Tibial nerve (tissue), 4 donors: ENCODE measurements around the gene KCNN1. TPM values are rescaled to one million over a fixed set of nuclear protein-coding genes. Genes with fewer than 3 reads are reported as not detected.

ENCODE experiments used
- DNase-seq, 2 donors: peaks; one replicate each; pipeline ENCODE4 v3.0.0-alpha.2; 2019; ENCODE audit warnings: low spot score in 2 of 2
- H3K27ac ChIP-seq, 4 donors: fragments of 200-600 bp; sonication (generic) in 3 of 4; one replicate each; pipeline ENCODE4 v1.5.1; 2017 to 2019; ENCODE audit warnings: mild to moderate bottlenecking in 1 of 4
- H3K27me3 ChIP-seq, 2 donors: fragments of 200-600 bp; sonication (generic) in 1 of 2; one replicate each; pipeline versions ENCODE4 v1.5.1 to v1.6.0; 2017 to 2019
- H3K36me3 ChIP-seq, 3 donors: fragments of 200-600 bp; sonication (generic); one replicate each; pipeline ENCODE4 v1.5.1; 2018 to 2019
- H3K4me1 ChIP-seq, 4 donors: fragments of 200-600 bp; sonication (generic) in 3 of 4; one replicate each; pipeline ENCODE4 v1.5.1; 2017 to 2019
- H3K4me3 ChIP-seq, 4 donors: fragments of 200-600 bp; sonication (generic) in 3 of 4; one replicate each; pipeline ENCODE4 v1.5.1; 2017 to 2019; ENCODE audit warnings: mild to moderate bottlenecking in 1 of 4, moderate library complexity in 1 of 4
- H3K9me3 ChIP-seq, 4 donors: fragments of 200-600 bp; sonication (generic) in 3 of 4; one replicate each; pipeline ENCODE4 v1.5.1; 2017 to 2019
- CTCF ChIP-seq, 5 experiments: fragments of 200-600 bp in 3 of 5; fragments of 450-650 bp in 2 of 5; sonication (generic) in 3 of 5; IDR thresholded peaks; one replicate each; pipeline ENCODE4 v1.5.1; 2016 to 2019; ENCODE audit warnings: antibody characterized with exemption in 5 of 5, mild to moderate bottlenecking in 3 of 5, moderate library complexity in 2 of 5
- EP300 ChIP-seq, 2 donors: sonication (generic); formaldehyde crosslinking; IDR thresholded peaks; one replicate each; pipeline ENCODE4 v1.6.1; 2017; ENCODE audit warnings: antibody characterized with exemption in 2 of 2, mild to moderate bottlenecking in 1 of 2
- POLR2A ChIP-seq, 2 donors: fragments of 450-650 bp; IDR thresholded peaks; one replicate each; pipeline ENCODE4 v1.6.1; 2017; ENCODE audit warnings: antibody characterized with exemption in 2 of 2, mild to moderate bottlenecking in 2 of 2, moderate library complexity in 2 of 2
- WGBS, 2 donors: methylation state at CpG; one replicate each; pipeline ENCODE4 v1.1.5; 2018; 5-methylcytosine and 5-hydroxymethylcytosine counted together
- total RNA-seq, 4 donors: library from RNA; depleted of rRNA; stranded (reverse); fragments of >200 nt; gene quantifications; one replicate each; pipeline ENCODE4 v1.1.0, GENCODE V29; 2016

KCNN1 gene
- total RNA-seq, 4 donors from 2014 or later = under 0.01 TPM; not detected in 3

- Histone ChIP-seq H3K27ac (no peak overlapping the region), H3K4me1 (peaks cover 0 to 20% (median 10%) of the 10 kb centered on the region in 4 donors), H3K36me3 (no peaks in the 10 kb centered on the region), H3K27me3 (peaks cover 0 to 4% of the 10 kb centered on the region in 2 donors), H3K9me3 (no peaks in the 10 kb centered on the region), H3K4me3 (no peak overlapping the region)
- TF ChIP-seq EP300 (IDR thresholded peaks at IDR 0.05) = no peak
- no peak for TF ChIP-seq CTCF (IDR thresholded peaks at IDR 0.05)
- no peak for TF ChIP-seq POLR2A (IDR thresholded peaks at IDR 0.05)
- 63 to 70% methylated on average over 4 of the region's 4 CpGs for WGBS, 2 donors
- DNase-seq = no peak
Measured at GRCh38 chr19:17929056-17929455, 37.9 kb upstream of the KCNN1 start.

DNA sequence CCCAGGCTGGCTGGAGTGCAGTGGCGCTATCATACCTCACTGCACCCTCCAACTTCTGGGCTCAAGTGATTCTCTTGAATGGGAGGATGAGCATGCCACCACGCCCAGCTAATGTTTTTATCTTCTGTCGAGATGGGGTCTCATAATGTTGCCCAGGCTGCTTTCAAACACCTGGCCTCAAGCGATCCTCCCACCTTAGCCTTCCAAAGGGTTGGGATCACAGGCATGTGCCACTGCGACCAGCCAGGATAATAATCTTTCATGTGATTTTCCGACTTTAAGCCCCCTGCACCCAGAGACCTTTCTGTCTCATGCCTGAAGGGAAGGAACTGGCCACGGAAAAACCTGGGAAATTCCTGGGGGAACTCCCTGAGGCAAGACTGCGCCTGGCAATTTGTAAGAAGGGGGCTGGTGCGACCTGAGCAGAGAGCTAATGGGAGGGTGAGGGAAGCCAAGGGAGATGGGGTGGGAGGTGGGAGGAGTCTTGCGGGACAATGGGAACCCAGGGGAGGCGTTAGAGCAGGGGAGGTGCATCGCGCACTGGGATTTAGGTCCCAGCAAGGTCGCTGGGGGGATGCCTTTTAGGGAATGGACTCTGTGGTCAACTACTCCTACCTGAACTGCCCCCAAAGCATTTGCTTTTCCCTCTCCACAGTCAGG is 35.2 kb upstream of the KCNN1 start:
- no peak overlapping the region for H3K27ac ChIP-seq
- H3K9me3 ChIP-seq = no peaks in the 10 kb centered on the region
- 27 to 28% methylated on average over 14 of the region's 14 CpGs for WGBS, 2 donors
- DNase-seq = no peak
- H3K36me3 ChIP-seq = peaks cover 0 to 13% (median 0%) of the 10 kb centered on the region in 3 donors
- no peaks in the 10 kb centered on the region for H3K27me3 ChIP-seq
- H3K4me3 ChIP-seq = peak overlapping the region in 2 of 4 donors; percentile 72 to 84
- TF ChIP-seq POLR2A (IDR thresholded peaks at IDR 0.05) (no peak), CTCF (IDR thresholded peaks at IDR 0.05) (no peak), EP300 (IDR thresholded peaks at IDR 0.05) (no peak)
- peaks cover 0 to 27% (median 12%) of the 10 kb centered on the region in 4 donors for H3K4me1 ChIP-seq

- 0 to 1% methylated on average over 47 to 64 of the region's 64 CpGs for WGBS, 2 donors
- peaks cover 0 to 27% (median 12%) of the 10 kb centered on the region in 4 donors for H3K4me1 ChIP-seq
- H3K4me3 ChIP-seq = peak within 1 kb of the TSS; percentile 72 to 98 (median 80)
- peaks cover 0 to 23% (median 0%) of the 10 kb centered on the region in 3 donors for H3K36me3 ChIP-seq
- TF ChIP-seq CTCF (IDR thresholded peaks at IDR 0.05) (peak; percentile 64 to 88 (median 71)), POLR2A (IDR thresholded peaks at IDR 0.05) (peak; percentile 60 to 91), EP300 (IDR thresholded peaks at IDR 0.05) (peak; percentile 87 to 96)
- peak; percentile 80 to 82 for DNase-seq
- H3K27me3 ChIP-seq = no peaks in the 10 kb centered on the region
- no peaks in the 10 kb centered on the region for H3K9me3 ChIP-seq
- H3K27ac ChIP-seq = peak within 1 kb of the TSS; percentile 81 to 94 (median 92)
Measured at GRCh38 chr19:17932485-17933338, 34.2 kb upstream of the KCNN1 start, which contains the start of gene CCDC124. Gene CCDC124 (plus strand): TSS chr19:17933015. CDS start chr19:17936421, 3,406 bp downstream.

DNA sequence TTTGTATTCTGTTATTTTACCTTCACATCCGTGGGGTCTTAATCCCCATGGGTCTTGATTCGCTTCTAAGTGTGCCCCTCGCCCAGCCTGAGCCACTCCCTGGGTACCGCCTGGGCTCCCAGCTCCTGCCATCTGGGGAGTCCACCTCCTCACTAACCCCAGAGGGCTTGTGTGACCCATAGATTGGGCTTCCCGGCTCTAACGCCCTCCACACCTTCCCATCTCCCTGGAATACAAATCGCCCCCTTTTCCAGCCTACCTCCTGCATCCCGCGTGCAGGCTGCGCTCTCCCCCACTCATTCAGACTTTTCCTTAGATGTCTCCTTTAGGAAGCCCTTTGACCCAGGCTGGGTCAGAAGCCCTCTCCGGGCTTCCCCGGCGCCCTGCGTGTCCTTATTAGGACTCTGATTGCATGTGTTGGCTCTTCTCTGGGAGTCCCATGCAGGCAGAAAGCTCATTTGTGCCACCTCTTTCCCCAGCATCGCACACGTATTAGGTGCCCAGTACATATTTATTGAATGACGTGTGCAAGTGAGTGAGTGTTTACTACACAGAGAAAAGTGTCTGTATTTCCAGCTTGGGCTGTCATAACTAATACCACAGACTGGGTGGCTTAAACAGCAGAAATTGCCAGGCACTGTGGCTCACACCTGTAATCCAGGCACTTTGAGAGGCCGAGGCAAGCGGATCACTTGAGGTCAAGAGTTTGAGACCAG is 33.3 kb upstream of the KCNN1 start:
- H3K4me3 ChIP-seq = peak overlapping the region; percentile 72 to 98 (median 80)
- no peaks in the 10 kb centered on the region for H3K9me3 ChIP-seq
- H3K27ac ChIP-seq = peak overlapping the region in 2 of 4 donors; percentile 81 to 93
- H3K27me3 ChIP-seq = no peaks in the 10 kb centered on the region
- DNase-seq = no peak
- peaks cover 0 to 31% (median 0%) of the 10 kb centered on the region in 3 donors for H3K36me3 ChIP-seq
- peaks cover 0 to 30% (median 12%) of the 10 kb centered on the region in 4 donors for H3K4me1 ChIP-seq
- 20 to 22% methylated on average over 19 of the region's 19 CpGs for WGBS, 2 donors
- TF ChIP-seq CTCF (IDR thresholded peaks at IDR 0.05) = no peak
- no peak for TF ChIP-seq EP300 (IDR thresholded peaks at IDR 0.05)
- no peak for TF ChIP-seq POLR2A (IDR thresholded peaks at IDR 0.05)
